OCI-LY1 (cell line): ENCODE measurements around the gene GPRC5C.

Experiments
- CTCF ChIP-seq: fragments of 200-600 bp; sonication (generic), shearing (Covaris generic); IDR thresholded peaks from 2 replicates; pipeline ENCODE4 v1.5.1; 2017; ENCODE audit warnings: mild to moderate bottlenecking, antibody characterized with exemption, low read length, moderate library complexity, mixed read lengths
- EZH2 ChIP-seq: fragments of 200-600 bp; sonication (generic), shearing (Covaris generic); IDR thresholded peaks from 2 replicates; pipeline ENCODE4 v1.8.0; 2017; ENCODE audit warnings: borderline replicate concordance, mixed run types, mild to moderate bottlenecking, antibody characterized with exemption, low read length, moderate library complexity, mixed read lengths

GRCh38 chr17:74385201-74385600 is 46.7 kb upstream of the GPRC5C start:
- TF ChIP-seq CTCF (no peak), EZH2 (no peak)
